GM12864 (cell line): ENCODE results near the gene SLC38A11.

Experiments used
- DNase-seq: peaks from one replicate; pipeline ENCODE4 v3.0.0-alpha.2; 2011; ENCODE audit warnings: low read depth
- H3K4me3 ChIP-seq: 2 replicates; pipeline ENCODE4 v1.5.1; 2011; ENCODE audit warnings: mild to moderate bottlenecking, low read depth, low read length, control low read depth
- TF ChIP-seq, protein P1 (sequence below): IDR thresholded peaks from 2 replicates; pipeline ENCODE4 v1.5.1; 2011; ENCODE audit warnings: low read depth, mild to moderate bottlenecking, moderate library complexity, low read length, control low read depth, inconsistent platforms; ENCODE audit errors: missing control alignments

SLC38A11 gene

DNA sequence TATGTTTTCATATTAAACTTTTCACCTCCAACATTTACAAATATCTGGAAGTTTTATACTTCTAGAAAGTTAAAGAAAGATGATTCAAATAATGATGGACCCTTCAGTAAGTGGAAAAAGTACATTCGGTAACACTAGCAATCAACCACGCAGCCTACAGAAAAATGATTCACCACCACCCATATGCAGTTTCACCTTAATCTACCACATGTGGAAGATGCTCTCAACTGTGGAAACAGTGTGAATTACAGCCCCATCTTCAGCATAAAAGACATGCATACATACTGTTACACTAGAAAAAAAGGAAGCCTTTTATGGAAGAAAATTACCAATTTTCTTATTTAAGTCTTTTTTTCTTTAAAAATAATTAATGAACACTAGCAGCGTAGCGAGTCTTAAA lies 1.1 kb downstream of the SLC38A11 start:
- no peak for DNase-seq
- H3K4me3 ChIP-seq, result no peak overlapping the region
- TF ChIP-seq, protein P1, sequence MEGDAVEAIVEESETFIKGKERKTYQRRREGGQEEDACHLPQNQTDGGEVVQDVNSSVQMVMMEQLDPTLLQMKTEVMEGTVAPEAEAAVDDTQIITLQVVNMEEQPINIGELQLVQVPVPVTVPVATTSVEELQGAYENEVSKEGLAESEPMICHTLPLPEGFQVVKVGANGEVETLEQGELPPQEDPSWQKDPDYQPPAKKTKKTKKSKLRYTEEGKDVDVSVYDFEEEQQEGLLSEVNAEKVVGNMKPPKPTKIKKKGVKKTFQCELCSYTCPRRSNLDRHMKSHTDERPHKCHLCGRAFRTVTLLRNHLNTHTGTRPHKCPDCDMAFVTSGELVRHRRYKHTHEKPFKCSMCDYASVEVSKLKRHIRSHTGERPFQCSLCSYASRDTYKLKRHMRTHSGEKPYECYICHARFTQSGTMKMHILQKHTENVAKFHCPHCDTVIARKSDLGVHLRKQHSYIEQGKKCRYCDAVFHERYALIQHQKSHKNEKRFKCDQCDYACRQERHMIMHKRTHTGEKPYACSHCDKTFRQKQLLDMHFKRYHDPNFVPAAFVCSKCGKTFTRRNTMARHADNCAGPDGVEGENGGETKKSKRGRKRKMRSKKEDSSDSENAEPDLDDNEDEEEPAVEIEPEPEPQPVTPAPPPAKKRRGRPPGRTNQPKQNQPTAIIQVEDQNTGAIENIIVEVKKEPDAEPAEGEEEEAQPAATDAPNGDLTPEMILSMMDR, result no peak

DNA sequence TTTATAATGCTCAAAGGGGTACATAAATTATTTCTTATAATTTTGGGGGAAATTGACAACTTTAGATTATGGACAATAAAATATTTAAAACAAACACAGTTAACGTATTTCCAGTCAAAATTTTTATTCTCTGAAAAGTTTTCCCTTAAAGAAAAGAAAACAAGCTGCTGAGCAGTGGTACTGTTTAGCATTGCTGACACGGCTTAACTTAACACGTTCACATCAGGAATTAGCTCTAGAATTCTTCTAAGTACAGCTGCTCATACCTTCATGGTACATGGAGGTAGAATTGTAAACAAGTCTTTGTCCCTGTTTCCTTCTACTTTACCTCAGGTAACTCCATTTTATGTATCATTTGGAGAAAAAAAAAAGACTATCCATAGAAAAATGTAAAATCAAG lies 2.0 kb downstream of the SLC38A11 start:
- TF ChIP-seq, protein P1, result no peak
- DNase-seq, result no peak
- no peak overlapping the region for H3K4me3 ChIP-seq

DNA sequence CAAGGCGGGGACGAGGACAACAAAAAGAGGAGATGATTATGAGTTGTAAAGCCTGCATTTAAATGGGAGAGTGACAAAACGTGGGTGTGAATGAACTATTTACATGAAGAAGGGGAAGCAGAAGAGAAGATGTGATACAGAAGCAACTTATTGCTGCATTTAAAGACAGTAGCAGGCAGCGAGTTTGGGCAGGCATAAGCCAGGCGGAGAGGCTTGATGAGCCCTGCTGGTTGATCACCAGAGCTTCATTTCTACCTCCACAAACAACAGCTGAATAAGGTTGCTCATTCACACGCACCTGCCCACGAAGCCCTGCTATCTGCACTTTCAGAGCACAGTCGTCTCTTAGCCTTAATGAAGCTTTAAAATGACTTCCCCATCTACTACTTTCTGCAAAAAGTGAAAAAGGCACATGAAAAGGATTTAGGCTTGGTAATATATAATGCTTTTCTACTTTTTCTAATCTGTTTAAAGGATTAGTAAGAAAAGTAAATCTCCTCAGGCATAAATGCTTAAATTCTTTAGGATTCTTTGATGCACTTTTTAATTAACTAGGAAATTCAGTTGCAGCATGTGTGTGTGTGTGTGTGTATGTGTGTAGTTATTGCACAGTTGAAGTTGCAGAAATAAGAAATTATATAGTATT lies 3.1 kb downstream of the SLC38A11 start:
- TF ChIP-seq, protein P1, result no peak
- DNase-seq, result no peak
- no peak overlapping the region for H3K4me3 ChIP-seq

DNA sequence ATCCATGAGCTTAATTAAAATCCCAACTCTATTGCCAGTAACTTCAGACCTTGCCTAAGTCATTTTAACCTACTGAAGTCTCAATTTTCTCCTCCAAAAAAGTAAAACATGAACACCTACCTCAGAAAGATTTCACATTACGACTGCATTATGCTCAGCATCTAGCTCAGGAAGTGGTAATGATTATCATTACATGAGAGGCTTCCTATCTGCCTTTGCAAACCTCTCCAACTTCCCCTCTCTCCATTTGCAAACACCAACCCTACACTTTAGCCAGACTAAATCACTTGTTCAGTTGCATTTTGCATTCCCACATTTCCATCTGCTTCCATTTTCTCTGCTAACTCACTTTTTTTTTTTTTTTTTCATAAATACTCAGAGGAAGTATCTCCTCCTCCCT lies 6.8 kb downstream of the SLC38A11 start:
- H3K4me3 ChIP-seq, result no peak overlapping the region
- TF ChIP-seq, protein P1, result no peak
- no peak for DNase-seq

DNA sequence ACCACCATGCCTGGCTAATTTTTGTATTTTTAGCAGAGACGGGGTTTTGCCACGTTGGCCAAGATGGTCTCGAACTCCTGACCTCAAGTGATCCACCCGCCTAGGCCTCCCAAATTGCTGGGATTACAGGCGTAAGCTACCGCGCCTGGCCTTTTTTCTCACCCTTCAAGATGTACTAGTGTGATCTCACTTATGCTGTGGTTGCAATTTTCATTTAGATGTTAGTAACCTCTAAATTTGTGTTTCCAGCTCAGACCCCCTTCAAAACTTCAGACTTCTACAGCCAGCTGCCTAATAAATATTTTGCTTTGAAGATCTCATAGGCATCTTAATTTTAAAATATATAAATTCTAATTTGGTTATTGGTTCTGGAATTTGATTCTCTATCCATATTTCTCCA lies 8.0 kb downstream of the SLC38A11 start:
- TF ChIP-seq, protein P1, result no peak
- H3K4me3 ChIP-seq, result no peak overlapping the region
- DNase-seq, result no peak

DNA sequence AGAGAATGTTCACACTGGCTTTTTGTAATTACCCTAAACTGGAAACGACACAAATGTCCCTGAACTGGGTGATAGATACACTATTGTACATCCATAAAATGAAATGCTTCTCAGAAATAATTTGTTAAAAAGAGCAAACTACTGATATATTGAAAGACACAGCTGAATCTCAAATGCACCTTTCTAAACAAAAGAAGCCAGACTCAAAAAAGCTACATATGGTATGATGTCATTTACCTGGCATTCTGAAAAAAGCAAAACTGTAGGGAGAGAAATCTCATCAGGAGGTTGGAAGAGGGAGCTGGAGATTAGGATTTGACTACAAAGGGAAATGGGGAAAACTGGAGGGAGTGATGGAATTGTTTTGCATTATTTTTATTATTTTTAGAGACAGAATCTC lies 12.0 kb downstream of the SLC38A11 start:
- TF ChIP-seq, protein P1, result no peak
- no peak for DNase-seq
- no peak overlapping the region for H3K4me3 ChIP-seq

DNA sequence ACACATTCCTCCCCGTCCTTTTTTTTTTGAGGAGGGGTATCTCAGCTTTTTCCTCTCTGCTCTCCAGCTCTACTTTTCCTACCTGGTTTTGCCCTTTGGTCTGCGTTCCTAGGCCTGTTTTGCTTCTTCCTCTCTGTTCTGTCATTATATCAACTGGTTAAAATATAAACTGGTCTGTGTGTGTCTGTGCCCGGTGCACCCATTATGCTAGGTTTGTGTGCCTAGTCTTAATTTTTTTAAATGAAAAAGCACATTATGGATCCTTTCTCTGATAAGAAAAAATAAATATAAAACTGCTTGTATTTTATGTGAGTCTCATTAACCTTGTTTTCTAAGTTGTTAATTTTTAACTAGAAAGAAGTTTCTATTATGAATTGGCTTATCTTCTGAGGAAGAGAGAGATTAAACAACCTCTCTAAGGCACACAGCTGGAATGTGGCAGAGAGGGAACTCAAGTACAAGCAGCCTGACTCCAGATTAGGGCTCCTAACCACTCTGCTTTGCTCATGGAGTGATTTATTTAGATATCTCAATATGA lies 17.4 kb downstream of the SLC38A11 start:
- H3K4me3 ChIP-seq, result no peak overlapping the region
- TF ChIP-seq, protein P1, result no peak
- DNase-seq, result no peak
